ENCODE data around the gene HIRIP3.
A peak's percentile ranks its signal among the peaks of the same experiment; 100 is the strongest.
"Not testable (repeated sequence)": the region's sequence is repeated elsewhere in the genome, so short reads cannot be mapped to it uniquely, and the experiment has no call there.

HIRIP3 gene

DNA sequence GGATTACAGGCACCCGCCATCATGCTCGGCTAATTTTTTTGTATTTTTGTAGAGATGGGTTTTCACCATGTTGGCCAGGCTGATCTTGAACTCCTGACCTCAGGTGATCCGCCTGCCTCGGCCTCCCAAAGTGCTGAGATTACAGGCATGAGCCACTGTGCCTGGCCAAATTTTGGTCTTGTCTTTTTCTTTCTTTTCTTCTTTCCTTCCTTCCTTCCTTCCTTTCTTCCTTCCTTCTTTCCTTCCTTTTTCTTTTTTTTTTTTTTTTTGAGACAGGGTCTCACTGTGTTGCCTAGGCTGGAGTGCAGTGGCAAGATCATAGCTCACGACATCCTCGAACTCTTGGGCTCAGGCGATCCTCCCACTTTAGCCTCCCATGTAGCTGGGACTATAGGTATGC is 20.0 kb upstream of the HIRIP3 start:
- DNase-seq = not testable (repeated sequence)

DNA sequence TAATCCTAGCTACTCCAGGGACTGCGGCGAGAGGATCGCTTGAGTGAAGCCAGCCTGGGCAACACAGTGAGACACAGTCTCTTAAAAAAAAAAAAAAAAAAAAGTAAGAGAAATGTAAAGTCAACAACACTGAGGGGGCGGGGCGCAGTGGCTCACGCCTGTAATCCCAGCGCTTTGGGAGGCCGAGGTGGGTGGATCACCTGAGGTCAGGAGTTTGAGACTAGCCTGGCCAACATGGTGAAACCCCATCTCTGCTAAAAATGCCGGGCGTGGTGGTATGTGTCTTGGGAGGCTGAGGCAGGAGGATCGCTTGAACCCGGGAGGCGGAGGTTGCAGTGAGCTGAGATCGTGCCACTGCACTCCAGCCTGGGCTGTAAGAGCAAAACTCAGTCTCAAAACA is 17.2 kb upstream of the HIRIP3 start:
- DNase-seq = not testable (repeated sequence)

DNA sequence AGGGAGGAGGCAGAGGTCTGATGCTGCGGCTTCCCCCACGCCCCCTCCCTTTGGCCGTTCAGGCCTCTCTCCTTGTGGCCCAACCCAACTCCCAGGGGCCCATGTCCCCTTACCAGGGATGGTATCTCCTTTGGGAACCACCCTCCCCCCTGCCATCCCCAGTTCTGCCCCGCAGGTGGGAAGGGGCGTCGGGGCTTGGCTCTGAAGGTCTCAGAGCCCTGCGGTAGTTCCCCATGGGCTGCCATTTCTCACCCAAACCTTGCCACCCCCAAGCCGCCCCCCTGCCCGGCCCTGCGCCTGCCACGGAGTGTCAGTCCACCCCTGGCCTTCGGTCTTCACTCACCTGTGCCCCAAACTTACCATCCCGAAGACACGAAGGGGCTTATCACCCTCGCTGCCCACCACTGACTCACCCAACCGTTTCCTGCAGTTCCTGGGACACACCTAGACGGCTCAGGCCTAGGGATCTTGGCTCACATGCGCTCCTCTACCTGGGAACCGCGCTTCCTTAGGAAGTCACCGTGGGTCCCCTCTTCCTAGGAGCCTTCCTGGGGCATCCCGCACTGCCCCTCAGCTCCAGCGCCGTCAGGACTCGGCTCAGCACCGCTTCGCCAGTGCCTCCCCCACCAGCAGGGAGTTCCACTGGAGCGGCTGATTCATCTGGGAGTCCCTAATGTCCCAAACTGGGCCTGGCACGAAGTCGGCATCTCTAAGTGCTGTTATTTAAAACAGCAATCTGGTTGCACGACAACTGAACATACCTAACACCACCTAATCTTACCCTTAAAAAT is 16.5 kb upstream of the HIRIP3 start:
- DNase-seq = no peak

DNA sequence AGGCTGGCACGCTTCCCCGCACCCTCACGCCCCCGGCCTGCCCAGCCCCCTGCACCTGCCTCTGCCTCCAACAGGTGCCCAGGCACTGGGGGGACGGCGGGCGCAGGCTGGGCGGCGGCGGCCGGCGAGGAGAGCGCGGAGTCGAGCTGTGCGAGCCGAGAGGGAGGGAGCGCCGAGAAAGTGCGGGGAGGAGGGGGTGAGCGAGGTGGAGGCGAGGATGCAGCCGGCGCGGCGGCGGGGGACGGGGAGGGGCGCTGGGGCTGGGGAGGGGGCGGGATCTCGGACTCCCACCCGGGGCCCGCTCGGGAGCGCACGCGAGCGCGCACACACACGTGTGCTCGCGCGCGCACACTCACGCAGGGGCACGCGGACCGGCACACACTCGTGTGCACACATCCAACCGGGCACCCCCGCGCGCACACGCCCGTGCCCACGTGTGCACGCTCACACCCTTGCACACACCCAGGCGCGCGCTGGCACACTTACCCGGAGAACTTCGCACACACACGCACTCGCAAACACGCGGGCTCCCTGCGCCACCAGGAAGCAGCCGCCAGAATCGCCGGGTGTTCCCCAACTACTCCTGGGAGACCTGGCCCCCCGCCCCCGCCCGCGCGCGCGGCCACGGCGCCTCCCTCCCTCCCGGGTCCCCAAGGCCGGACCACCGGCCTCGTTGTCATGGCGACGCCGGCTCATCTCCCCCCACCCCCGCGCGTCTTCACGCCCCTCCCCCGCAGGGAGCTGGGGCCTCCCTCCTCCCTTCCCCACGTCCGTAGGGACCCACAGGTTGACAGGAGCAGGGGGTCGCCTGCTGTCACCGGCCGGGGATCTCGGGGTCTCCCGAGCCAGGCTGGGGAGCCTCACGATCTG is 15.7 kb upstream of the HIRIP3 start, which contains the start of gene DOC2A:
TSS of gene DOC2A (minus strand) at position 184 of the 870 bp plus-strand sequence. CDS start 805 bp downstream, outside the sequence.
- peak; percentile 41 for DNase-seq

DNA sequence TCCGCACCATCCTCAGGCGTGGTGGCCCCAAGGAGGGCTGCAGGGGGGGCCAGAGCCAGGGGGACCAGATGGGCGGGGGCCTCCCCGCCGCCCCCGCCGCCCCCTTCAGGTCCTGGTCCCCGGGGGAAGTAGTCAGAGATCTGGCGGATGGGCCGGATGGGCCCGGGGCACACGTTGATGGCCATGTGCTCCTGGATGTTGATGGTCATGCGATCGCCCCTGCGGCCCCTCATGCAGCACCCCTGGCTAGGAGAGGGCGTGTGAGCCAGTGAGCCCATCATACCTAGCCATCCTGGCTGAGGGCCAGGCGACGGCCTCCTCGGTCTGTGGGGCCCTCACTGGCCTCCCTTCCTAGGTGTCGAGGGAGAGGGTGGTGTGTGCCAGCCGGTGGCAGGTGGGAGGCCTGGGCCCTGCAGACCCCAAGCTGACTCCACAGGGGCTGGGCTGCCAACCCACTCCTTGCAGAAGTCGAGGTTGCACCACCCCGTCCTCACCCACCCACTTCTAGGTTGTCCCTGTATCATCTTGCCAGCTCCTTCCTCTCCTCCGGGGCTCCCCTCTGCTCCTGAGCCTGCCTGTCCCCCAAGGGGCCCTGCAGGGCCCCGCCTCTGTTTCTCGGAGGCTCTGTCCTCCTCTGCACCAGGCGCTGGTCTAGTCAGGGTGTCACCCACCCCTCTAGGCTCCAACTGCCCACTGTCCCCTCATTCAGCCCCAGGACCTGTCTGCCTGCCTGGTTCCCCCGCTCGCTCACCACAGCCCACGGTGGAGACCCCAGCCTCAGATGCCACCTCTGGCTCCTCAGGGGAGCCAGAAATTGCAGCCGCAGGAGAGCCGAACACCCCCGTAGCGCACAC is 14.8 kb upstream of the HIRIP3 start:
- DNase-seq = no peak

DNA sequence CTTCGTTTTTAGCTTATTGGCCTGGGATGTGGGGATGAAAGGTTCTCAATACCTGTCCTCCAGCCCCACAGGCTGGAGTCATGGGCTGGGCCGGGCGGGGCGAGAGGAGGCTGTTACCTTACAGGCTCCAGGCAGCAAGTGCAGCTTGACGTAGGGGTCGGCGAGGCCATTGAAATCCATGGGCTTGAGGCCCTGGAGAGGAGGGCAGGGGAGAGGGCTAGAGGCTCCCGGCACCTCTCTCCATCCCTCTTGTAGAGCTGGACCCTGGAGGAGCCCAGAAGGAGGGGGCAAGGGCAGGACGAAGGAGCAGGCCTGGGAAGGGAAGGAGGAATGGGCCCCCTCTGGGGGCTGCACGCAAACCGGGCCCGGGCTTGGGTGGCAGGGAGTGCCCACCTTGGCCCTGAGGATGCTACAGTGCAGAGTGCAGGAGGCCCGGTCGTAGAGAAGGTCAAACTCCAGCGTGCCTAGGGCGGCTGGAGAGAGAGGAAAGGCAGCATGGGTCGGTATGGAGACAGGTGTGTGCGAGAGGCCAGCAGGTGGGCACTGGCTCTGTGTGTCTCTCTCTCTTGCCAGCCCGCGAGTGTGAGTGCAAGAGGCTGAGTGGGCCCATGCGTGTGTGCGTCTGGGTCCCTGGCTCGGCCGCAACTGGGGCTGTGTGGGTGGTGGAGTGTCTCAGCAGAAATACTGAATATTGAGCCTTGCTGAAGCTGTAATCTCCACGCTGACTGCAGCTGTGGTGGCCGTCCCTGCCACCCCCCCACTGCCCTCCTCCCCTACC is 13.9 kb upstream of the HIRIP3 start:
- no peak for DNase-seq

DNA sequence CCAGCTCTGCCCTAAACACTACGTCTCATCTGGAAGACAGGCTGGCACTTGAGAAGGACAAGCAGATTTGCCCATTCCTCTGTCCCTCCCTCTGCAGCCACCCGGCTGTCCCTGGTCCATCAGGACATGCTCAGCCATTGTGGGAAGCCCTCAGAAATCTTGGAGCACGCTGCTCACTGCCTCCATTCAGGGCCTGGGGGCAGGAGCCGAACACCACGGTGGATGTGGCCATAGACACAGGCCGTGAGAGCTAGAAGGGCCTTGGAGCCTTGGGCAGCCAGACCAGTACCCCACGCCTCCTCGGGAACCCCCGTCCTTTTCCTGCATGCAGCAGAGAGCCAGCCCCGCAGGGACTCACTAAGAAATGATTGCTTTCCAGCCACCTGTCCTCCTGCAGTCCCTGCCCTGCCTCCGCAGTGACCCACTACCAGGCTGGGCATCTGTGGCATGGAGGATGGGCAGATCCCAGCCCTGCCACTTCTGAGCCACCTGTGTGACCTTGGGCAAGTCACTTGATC is 12.0 kb upstream of the HIRIP3 start:
- no peak for DNase-seq

DNA sequence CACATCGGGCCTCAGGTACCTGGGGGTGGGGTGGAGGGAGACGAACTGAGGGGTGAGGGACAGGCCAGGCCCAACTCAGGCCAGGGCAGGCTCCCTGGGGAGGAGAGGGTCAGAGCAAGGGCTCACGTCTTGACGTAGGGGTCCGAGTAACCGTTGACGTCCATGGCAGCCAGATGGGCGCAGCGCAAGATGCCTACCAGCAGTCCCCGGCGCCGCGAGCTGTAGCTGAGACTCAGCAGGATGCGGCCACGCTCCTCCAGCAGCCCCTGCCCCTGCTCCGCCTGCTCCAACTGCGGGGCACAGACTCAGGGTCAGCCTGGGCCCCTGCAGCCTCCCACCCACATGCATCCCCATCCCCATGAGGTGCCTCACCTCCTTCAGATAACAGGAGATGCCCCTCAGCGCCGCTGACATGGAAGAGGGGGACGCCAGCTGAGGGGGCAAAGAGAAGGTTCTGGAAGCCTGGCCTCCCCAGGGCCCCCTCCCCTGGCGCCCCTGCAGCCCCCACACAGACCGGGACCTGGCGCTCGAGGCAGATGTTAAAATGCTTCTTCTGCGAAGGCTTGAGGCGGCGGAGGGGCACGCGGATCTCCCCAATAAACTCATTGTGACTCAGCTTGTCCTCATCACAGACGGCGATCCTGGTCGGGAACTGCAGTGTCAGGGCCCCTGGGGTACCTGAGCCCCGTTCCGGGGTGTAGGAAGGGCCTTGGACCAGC is 11.4 kb upstream of the HIRIP3 start:
- DNase-seq = no peak

DNA sequence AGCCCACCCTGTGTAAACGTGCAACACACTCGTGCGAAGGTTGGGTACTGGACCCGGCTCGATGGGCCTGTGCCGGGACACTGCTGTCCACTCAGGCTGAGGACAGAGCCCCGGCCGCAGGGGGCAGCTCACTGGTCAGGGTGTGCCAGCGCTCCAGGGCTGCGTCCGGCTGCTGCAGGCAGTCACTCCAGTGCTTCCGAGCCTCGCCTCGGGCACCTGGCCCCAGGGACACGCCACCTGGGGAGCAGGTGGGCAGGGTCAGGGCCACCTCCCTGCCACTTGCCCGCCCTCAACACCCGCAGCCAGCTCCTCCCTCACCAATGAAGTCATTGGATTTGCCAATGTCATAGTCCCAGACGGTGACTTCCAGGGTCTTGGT is 10.7 kb upstream of the HIRIP3 start:
- no peak for DNase-seq

DNA sequence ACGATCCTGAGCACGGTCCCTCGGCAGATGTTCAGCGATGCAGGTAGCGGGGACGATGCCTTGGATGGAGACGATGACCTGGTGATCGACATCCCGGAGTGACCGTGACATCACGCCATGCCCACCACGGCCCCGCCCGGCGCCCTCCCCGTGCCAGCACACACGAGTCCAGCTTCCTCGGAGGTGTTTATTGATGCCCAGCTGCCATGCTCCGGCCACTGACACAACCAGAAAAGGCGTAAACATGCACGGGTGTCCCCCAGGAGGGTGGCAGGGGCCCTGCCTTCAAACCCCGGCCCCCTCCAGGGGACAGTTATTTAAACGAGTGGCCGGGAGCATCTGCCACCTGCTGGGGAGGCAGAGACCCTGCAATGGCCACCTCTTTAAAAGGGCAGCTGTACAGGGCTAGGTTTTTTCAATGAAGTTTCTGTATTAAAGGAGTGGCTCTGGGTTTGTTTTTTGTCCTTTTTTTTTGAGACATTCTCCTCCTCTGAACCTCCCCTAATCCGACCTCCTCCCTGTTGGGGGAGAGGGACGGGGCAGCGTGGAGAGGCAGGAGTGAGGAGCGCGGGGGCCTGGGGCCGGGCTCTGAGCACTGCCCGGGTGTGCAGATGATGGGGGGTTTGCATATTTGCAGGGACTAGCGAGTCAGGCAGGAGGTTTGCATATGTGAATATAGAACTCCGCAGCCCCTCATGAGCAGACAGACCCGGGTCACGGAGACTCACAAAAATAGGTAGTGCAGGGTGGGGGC is 10.1 kb upstream of the HIRIP3 start:
- peak; percentile 34 for DNase-seq

DNA sequence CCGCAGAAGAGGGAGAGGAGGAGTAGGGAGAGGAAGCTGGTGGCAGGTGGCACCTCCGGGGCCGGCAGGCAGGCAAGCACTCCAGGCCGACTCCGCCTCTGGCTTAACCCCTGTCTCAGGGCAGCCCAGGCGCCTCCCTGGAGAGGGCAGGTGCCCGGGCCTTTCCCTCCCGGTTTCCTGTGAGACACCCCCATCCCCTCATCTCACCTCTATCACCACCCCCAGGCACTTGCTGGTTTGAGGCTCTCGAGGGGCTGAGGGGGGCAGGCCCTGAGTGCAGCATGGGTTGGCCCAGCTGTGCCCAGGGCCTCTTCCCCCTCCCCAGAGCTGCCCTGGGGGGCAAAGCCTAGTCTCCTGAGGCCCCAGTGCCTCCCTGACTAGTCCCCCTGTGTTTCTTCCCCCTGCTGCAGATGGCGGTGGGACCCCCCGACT is 9.4 kb upstream of the HIRIP3 start:
- no peak for DNase-seq

DNA sequence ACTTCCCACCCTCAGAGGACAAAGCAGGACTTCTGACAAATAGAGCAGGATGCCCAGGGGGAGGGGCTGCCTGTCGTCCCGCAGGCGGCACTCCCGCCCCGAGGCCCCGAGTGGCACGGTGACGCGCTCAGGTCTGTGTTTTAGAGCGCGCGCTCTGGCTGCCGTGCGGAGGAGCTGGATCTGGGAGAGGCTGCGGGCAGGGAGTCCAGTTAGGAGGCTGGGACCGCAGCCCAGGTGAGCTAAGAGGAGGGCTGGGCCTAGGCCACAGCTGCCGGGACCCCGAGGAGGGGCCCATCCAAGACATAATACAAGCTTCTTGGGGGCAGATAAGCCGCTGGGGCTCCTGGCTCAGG is 9.0 kb upstream of the HIRIP3 start:
- DNase-seq = no peak

DNA sequence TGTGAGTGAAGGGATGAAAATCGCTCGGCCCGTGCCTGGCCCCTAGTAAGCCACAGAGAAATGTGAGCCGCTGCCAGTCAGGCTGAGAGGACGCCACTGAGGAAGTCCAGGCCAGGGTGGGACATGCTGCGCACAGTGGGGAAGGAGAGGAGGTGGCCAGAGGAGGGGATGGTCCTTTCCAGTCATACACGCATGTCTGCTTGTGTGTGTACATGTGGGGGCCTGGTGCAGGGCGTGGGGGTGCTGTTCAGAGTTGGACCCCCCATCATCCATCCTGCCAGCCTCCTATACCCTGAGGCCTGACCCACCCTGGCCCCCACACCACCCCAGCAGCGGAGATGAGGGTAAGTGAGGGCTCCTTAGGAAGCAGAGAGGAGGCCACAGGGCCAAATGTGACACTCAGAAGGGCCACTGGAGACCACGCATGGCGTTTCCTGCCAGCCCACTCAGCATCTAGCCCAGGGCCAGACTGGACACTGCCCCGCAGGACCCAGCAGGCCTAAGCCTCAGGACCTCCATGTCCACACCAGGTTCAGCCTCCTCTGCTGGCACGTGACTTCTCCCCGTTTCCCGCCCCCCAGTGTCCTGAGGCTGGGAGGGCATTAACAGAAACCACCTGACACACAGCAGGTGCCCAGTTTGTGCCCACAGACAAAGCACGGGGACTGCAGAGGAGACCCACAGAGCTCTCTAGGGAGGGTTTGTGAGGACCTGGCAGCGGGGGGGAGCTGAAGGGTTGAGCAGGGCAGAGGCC is 8.4 kb upstream of the HIRIP3 start:
- no peak for DNase-seq

DNA sequence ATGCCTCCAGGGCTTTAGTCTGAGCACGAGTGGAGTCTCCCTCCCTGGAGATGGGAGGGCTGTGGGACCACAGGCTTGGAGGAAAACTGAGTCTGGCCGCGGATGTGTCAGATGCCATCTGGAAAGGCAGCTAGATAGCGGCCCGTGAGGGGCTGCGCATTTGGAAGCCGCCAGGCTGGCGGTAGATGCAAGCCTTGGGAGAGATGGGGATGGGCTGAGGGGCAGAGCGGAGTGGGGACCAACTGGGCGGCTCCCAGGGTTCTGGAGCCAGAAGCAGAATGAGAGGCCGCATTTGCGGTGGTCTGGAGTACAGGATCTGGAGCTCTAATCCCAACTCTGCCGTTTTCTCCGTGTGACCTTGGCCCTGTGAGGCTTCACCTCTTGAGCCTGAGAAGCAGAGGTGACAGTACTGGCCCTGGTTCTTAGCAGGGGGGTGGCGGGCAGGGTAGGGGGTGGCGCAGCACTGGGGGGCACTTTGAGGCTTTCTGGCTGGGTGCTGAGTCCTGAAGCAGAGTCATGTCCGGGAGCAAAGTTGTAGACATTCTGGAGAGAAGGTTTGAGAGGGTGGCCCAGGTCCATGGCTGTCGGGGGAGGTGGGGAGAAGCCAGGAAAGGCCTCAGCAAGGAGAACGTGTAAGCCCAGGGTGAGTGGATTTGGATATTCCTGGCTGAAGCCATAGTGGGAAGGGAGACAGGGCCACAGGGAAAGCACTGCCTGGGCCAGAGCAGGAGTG is 7.4 kb upstream of the HIRIP3 start:
- DNase-seq = no peak

DNA sequence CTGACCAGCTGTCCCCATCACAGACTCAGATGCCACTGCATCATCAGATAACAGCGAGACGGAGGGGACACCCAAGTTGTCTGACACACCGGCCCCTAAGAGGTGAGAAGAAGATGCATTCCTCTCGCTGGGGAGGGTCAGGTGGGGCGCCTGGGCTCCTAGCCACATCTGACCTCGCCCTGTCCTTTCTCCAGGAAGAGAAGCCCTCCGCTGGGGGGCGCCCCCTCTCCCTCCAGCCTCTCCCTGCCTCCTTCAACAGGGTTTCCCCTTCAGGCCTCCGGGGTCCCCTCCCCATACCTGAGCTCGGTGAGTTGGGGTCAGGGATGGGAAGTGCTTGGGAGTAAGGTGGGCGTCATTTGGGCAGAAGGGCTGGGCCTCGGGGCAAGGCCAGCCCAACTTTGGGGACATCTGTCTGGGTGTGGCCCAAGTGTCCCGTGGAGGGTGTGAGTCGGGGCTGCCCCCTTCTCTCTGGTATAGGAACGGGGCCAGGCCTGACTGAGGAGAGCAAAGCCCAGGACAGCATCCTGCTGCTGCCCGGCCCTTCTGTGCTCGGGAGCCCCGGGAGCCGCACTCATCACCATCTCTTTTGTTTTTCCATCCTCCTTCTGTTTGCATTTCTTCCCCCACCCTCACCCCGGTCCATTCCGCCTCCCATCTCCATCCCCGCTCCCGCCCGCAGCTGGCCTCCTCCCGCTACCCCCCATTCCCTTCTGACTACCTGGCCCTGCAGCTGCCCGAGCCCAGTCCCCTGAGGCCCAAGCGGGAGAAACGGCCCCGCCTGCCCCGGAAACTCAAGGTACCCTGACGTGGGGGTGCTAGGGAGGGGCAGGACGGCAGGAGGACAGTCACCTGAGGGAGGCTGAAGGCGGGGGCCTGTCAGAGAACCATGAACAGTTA is 5.6 kb upstream of the HIRIP3 start:
- DNase-seq = no peak

DNA sequence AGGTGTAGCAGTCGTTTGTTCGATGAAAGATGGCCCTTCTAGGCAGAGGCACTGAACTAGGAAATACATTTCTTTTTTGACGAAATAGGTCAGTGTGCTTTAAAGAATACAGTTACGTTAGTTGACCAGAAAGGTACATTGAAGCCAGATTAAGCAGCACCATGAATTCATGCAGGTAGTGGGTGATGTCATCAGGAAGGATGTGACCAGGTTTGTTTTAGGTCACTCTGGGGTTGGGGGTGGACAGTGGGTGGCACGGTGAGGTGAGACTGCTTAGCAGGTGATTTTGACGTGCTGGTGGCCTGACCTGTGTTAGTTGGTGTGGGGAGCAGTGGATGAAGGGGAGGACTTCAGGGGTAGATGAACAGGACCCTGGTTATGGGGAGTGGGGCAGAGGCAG is 4.2 kb upstream of the HIRIP3 start:
- DNase-seq = no peak

DNA sequence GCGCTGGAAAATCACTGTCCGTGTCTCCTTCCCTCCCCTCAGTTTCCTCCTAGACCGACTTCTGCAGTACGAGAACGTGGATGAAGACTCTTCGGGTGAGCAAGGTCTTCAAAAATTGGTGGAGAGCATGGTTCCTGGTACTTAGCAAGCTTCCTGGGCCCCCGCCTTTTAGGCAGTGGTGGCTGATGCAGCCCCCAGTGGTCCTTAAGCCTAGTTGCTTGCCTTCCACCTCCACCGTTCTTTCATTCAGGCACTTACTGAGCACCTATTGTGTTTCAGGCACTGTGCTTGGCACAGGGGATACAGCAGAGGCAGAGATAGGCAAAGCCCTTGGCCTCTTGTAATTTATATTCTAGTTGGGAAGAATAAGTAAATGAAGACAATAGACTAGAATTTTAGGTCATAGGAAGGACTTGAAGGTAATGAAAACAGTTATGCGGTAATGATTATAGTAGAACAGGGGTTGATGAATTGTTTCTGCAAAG is 1.4 kb upstream of the HIRIP3 start:
- DNase-seq = no peak

Measured in activated naive CD4-positive, alpha-beta T cell treated with Interleukin-2 at 50 U/mL for 16 hours (primary cell).